Measurements from ENCODE around the gene SMAD1.

The SMAD1 gene

DNA sequence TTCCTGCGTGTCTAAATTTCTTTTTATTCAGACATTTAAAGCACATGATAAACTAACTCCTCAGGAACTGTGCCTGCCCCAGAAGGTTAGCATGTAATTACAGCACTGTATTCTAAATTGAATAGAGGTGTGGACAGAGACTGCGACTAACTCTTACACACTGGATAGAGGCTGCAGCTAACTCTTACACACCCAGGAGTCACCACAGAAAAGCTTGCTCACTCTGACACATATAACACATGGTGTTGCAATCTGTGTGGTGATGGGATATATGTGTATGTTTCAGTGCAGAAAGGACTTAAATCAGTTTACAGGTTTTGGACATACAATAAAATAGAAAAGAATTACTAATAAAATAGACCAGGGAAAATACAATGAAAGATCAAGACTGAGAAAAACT lies 41.5 kb downstream of the SMAD1 start:
- H3K4me3 ChIP-seq (ENCODE audit: low read length), result no peak overlapping the region
- no peak overlapping the region for H2AFZ ChIP-seq (ENCODE audit: low read depth, low read length)
- H4K20me1 ChIP-seq (ENCODE audit: insufficient read depth, low read length), result no peaks in the 10 kb centered on the region
- H3K4me1 ChIP-seq (ENCODE audit: low read length), result no peaks in the 10 kb centered on the region
- H3K79me2 ChIP-seq (ENCODE audit: low read length), result no peaks in the 10 kb centered on the region
- H3K4me2 ChIP-seq (ENCODE audit: low read length), result no peak overlapping the region
- H3K9me3 ChIP-seq (ENCODE audit: insufficient read depth, low read length), result no peaks in the 10 kb centered on the region
- H3K9ac ChIP-seq (ENCODE audit: low read length), result no peak overlapping the region
- no peaks in the 10 kb centered on the region for H3K36me3 ChIP-seq (replicated peaks; ENCODE audit: low read depth, low read length)
- no peak overlapping the region for H3K27ac ChIP-seq (ENCODE audit: low read length)
- TF ChIP-seq, protein P1, sequence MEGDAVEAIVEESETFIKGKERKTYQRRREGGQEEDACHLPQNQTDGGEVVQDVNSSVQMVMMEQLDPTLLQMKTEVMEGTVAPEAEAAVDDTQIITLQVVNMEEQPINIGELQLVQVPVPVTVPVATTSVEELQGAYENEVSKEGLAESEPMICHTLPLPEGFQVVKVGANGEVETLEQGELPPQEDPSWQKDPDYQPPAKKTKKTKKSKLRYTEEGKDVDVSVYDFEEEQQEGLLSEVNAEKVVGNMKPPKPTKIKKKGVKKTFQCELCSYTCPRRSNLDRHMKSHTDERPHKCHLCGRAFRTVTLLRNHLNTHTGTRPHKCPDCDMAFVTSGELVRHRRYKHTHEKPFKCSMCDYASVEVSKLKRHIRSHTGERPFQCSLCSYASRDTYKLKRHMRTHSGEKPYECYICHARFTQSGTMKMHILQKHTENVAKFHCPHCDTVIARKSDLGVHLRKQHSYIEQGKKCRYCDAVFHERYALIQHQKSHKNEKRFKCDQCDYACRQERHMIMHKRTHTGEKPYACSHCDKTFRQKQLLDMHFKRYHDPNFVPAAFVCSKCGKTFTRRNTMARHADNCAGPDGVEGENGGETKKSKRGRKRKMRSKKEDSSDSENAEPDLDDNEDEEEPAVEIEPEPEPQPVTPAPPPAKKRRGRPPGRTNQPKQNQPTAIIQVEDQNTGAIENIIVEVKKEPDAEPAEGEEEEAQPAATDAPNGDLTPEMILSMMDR (IDR thresholded peaks at IDR 0.05; ENCODE audit: low read depth, low read length), result no peak
- TF ChIP-seq EZH2phosphoT487 (IDR thresholded peaks at IDR 0.05; ENCODE audit: low read depth), result no peak
- no peaks in the 10 kb centered on the region for H3K27me3 ChIP-seq (ENCODE audit: low read depth, low read length)

DNA sequence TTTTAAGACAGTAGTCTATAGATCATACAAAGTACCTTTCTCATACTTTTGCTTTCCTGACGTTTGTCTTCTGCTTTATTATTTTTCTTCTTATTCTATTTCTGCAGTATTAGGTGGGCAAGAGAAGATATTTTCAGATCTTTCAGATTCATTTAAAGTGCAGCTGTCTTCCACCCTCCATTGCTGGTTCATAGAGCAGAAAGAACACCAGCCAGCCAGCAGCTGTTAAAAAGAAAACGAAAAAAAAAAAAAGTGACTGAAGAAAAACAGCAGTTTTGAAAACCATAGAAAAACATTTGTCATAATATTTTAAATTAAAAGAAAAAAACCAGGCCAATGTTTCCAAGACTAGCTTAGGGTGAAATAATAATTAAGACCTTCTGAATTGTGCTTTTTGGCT lies 42.9 kb downstream of the SMAD1 start:
- TF ChIP-seq, protein P1 (IDR thresholded peaks at IDR 0.05; ENCODE audit: low read depth, low read length), result no peak
- TF ChIP-seq EZH2phosphoT487 (IDR thresholded peaks at IDR 0.05; ENCODE audit: low read depth), result no peak
- Histone ChIP-seq H3K9ac (ENCODE audit: low read length) (no peak overlapping the region), H3K36me3 (replicated peaks; ENCODE audit: low read depth, low read length) (no peaks in the 10 kb centered on the region), H3K4me1 (ENCODE audit: low read length) (no peaks in the 10 kb centered on the region), H3K4me3 (ENCODE audit: low read length) (no peak overlapping the region), H2AFZ (ENCODE audit: low read depth, low read length) (no peak overlapping the region), H3K4me2 (ENCODE audit: low read length) (no peak overlapping the region), H3K27me3 (ENCODE audit: low read depth, low read length) (no peaks in the 10 kb centered on the region), H3K9me3 (ENCODE audit: insufficient read depth, low read length) (no peaks in the 10 kb centered on the region), H3K27ac (ENCODE audit: low read length) (no peak overlapping the region), H4K20me1 (ENCODE audit: insufficient read depth, low read length) (no peaks in the 10 kb centered on the region), H3K79me2 (ENCODE audit: low read length) (no peaks in the 10 kb centered on the region)

DNA sequence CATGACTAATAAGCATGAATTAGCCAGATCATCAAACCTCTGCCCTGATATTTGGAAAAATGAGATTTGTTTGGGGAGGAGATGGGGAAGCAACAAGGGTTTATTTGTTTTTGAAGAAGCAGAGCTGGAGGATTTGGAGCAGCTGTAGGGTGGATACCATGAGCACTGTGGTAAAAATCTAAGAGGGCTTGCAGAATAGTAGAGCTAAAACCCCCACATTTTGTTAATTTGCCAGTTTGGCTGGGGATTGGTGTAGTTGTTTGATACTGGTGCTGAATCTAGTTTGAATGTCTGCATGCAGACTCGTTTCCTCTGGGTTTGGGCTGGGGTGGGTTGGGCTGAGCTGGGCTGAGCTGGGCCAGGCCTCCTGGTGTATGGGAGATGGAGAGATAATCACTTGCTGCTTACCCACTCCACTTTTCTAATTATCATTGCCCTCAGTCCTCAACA lies 43.7 kb downstream of the SMAD1 start:
- Histone ChIP-seq H3K27ac (ENCODE audit: low read length) (no peak overlapping the region), H3K36me3 (replicated peaks; ENCODE audit: low read depth, low read length) (no peaks in the 10 kb centered on the region), H3K79me2 (ENCODE audit: low read length) (no peaks in the 10 kb centered on the region), H3K9ac (ENCODE audit: low read length) (no peak overlapping the region), H3K4me2 (ENCODE audit: low read length) (no peak overlapping the region), H3K4me3 (ENCODE audit: low read length) (no peak overlapping the region), H4K20me1 (ENCODE audit: insufficient read depth, low read length) (no peaks in the 10 kb centered on the region), H3K9me3 (ENCODE audit: insufficient read depth, low read length) (no peaks in the 10 kb centered on the region), H3K27me3 (ENCODE audit: low read depth, low read length) (no peaks in the 10 kb centered on the region), H2AFZ (ENCODE audit: low read depth, low read length) (no peak overlapping the region), H3K4me1 (ENCODE audit: low read length) (no peaks in the 10 kb centered on the region)
- TF ChIP-seq, protein P1 (IDR thresholded peaks at IDR 0.05; ENCODE audit: low read depth, low read length), result no peak
- TF ChIP-seq EZH2phosphoT487 (IDR thresholded peaks at IDR 0.05; ENCODE audit: low read depth), result no peak

- TF ChIP-seq, protein P1 (IDR thresholded peaks at IDR 0.05; ENCODE audit: low read depth, low read length), result no peak
- no peak for TF ChIP-seq EZH2phosphoT487 (IDR thresholded peaks at IDR 0.05; ENCODE audit: low read depth)
- Histone ChIP-seq H3K36me3 (replicated peaks; ENCODE audit: low read depth, low read length) (no peaks in the 10 kb centered on the region), H2AFZ (ENCODE audit: low read depth, low read length) (no peak overlapping the region), H3K79me2 (ENCODE audit: low read length) (no peaks in the 10 kb centered on the region), H3K4me3 (ENCODE audit: low read length) (no peak overlapping the region), H3K27me3 (ENCODE audit: low read depth, low read length) (no peaks in the 10 kb centered on the region), H3K27ac (ENCODE audit: low read length) (no peak overlapping the region), H3K9me3 (ENCODE audit: insufficient read depth, low read length) (no peaks in the 10 kb centered on the region), H3K9ac (ENCODE audit: low read length) (no peak overlapping the region), H3K4me2 (ENCODE audit: low read length) (no peak overlapping the region), H4K20me1 (ENCODE audit: insufficient read depth, low read length) (no peaks in the 10 kb centered on the region), H3K4me1 (ENCODE audit: low read length) (no peaks in the 10 kb centered on the region)
These were observed 46.1 kb downstream of the SMAD1 start for GRCh38 chr4:145527773-145528172.
